ENCODE results near the gene TRIM3.
A peak's percentile ranks its signal among the peaks of the same experiment; 100 is the strongest.

The TRIM3 gene

GRCh38 chr11:6476571-6476970 is 2.8 kb upstream of the TRIM3 start:
- no peak overlapping the region for H3K9ac ChIP-seq (ENCODE audit: low read depth, low read length)
- peaks cover 8% of the 10 kb centered on the region; the same call in 1 of the 2 replicates for H3K27me3 ChIP-seq (ENCODE audit: insufficient read depth, low read length)
- H3K27ac ChIP-seq (ENCODE audit: low read length) = no peak overlapping the region
- H3K4me3 ChIP-seq (ENCODE audit: low read length) = no peak overlapping the region
- peaks cover 35% of the 10 kb centered on the region for H3K36me3 ChIP-seq (ENCODE audit: insufficient read depth, low read depth, low read length)
- peaks cover 20% of the 10 kb centered on the region for H3K4me1 ChIP-seq (ENCODE audit: insufficient read depth, low read length)
- H3K9me3 ChIP-seq (ENCODE audit: insufficient read depth, low read depth, low read length) = no peaks in the 10 kb centered on the region

GRCh38 chr11:6475936-6476335 is 2.2 kb upstream of the TRIM3 start:
- Histone ChIP-seq H3K4me1 (ENCODE audit: insufficient read depth, low read length) (peaks cover 20% of the 10 kb centered on the region), H3K9ac (ENCODE audit: low read depth, low read length) (no peak overlapping the region), H3K4me3 (ENCODE audit: low read length) (no peak overlapping the region), H3K27me3 (ENCODE audit: insufficient read depth, low read length) (peaks cover 8% of the 10 kb centered on the region), H3K27ac (ENCODE audit: low read length) (no peak overlapping the region), H3K9me3 (ENCODE audit: insufficient read depth, low read depth, low read length) (no peaks in the 10 kb centered on the region), H3K36me3 (ENCODE audit: insufficient read depth, low read depth, low read length) (peaks cover 35% of the 10 kb centered on the region)

DNA sequence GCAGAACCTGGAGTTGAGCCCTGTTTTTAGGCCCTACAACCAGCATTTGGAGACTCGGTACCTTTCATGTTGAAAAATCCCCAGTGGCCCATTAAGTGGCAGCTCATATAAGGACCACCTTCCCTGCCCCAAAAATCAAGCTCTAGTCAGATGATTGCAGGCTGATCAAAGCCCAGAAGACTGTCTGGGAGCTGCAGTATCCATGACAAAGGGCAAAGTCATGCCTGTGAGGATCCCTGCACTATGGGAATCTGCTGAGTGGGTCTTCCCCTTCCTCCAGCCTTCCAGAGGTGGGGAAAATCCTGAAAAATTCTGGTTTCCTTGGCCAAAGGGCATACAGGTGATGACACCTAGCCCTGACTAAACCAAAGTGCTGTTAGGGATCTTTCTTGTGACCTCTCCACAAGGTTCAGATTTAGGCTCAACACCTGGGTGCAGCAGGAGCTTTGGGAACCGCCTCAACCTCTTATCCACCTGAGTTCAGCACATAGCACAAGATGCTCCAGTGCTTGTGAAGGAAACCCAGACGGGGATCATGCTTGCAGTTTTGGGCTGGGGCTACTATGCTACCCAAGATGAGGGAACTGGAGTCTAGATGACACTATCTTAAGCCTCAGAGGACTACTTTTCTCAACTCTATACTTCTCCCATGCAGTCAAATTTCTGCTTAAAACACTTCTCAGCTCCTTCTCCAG is 1.2 kb upstream of the TRIM3 start:
- H3K4me1 ChIP-seq (ENCODE audit: insufficient read depth, low read length) = peaks cover 16% of the 10 kb centered on the region; the same call in 1 of the 2 replicates
- H3K4me3 ChIP-seq (ENCODE audit: low read length) = peak overlapping the region; percentile 77
- peak overlapping the region; percentile 81; the same call in 1 of the 2 replicates for H3K9ac ChIP-seq (ENCODE audit: low read depth, low read length)
- peaks cover 8% of the 10 kb centered on the region for H3K27me3 ChIP-seq (ENCODE audit: insufficient read depth, low read length)
- no peak overlapping the region for H3K27ac ChIP-seq (ENCODE audit: low read length)
- H3K36me3 ChIP-seq (ENCODE audit: insufficient read depth, low read depth, low read length) = peaks cover 35% of the 10 kb centered on the region
- H3K9me3 ChIP-seq (ENCODE audit: insufficient read depth, low read depth, low read length) = no peaks in the 10 kb centered on the region

DNA sequence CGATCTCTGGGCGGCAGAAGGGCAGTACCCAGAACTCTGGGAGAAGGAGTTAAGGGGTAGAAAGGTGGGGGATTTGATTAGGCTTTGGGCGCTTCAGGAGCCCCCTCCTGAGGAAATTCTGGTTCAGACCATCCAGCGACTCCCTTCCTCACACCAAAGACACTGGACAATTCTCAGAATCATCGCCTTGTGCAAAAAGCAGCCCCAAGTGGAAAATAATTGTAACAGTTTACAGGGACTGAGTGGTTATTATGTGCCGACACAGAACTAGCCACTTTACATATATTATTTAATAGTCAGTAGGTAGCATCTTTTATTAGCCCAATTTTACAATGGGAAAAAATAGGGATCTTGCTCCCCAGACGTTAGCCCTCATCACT is 662 bp upstream of the TRIM3 start:
- Histone ChIP-seq H3K27ac (ENCODE audit: low read length) (peak overlapping the region; percentile 65), H3K4me3 (ENCODE audit: low read length) (peak overlapping the region; percentile 77)

GRCh38 chr11:6472934-6473333 is 807 bp downstream of the TRIM3 start:
- Histone ChIP-seq H3K9ac (ENCODE audit: low read depth, low read length) (no peak overlapping the region), H3K4me1 (ENCODE audit: insufficient read depth, low read length) (peaks cover 25% of the 10 kb centered on the region), H3K27ac (ENCODE audit: low read length) (no peak overlapping the region), H3K36me3 (ENCODE audit: insufficient read depth, low read depth, low read length) (peaks cover 20% of the 10 kb centered on the region), H3K4me3 (ENCODE audit: low read length) (peak overlapping the region; percentile 90), H3K9me3 (ENCODE audit: insufficient read depth, low read depth, low read length) (no peaks in the 10 kb centered on the region), H3K27me3 (ENCODE audit: insufficient read depth, low read length) (peaks cover 8% of the 10 kb centered on the region)

More for the DNA sequence above, 662 bp upstream of the TRIM3 start:
- peaks cover 19% of the 10 kb centered on the region for H3K4me1 ChIP-seq (ENCODE audit: insufficient read depth, low read length)
- no peaks in the 10 kb centered on the region for H3K9me3 ChIP-seq (ENCODE audit: insufficient read depth, low read depth, low read length)
- peaks cover 8% of the 10 kb centered on the region for H3K27me3 ChIP-seq (ENCODE audit: insufficient read depth, low read length)
- H3K9ac ChIP-seq (ENCODE audit: low read depth, low read length) = peak overlapping the region; percentile 81; the same call in 1 of the 2 replicates
- peaks cover 35% of the 10 kb centered on the region for H3K36me3 ChIP-seq (ENCODE audit: insufficient read depth, low read depth, low read length)

DNA sequence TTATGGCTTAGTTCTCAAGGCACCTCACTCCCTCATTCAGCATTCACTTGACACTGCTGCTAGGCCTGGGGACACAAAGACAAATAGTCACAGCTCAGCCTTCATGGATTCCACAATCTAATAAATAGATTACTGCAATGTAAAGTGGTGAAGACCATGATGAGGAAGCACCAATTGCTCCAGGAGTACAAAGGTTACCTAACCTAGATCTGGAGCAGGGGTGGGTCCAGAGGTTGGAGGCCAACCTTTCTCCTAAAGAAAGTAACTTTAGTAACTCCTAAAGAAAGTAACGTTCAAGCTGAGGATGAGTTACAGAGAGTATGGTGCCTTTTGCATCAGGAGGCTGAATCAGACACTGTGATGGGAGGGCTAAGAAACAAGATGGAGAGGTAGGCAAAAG is 4.1 kb downstream of the TRIM3 start:
- no peaks in the 10 kb centered on the region for H3K9me3 ChIP-seq (ENCODE audit: insufficient read depth, low read depth, low read length)
- H3K27me3 ChIP-seq (ENCODE audit: insufficient read depth, low read length) = peaks cover 8% of the 10 kb centered on the region
- peaks cover 20% of the 10 kb centered on the region for H3K4me1 ChIP-seq (ENCODE audit: insufficient read depth, low read length)
- H3K4me3 ChIP-seq (ENCODE audit: low read length) = peak overlapping the region; percentile 5; the same call in 1 of the 2 replicates
- H3K36me3 ChIP-seq (ENCODE audit: insufficient read depth, low read depth, low read length) = no peaks in the 10 kb centered on the region
- no peak overlapping the region for H3K27ac ChIP-seq (ENCODE audit: low read length)
- peak overlapping the region; percentile 63; the same call in 1 of the 2 replicates for H3K9ac ChIP-seq (ENCODE audit: low read depth, low read length)

DNA sequence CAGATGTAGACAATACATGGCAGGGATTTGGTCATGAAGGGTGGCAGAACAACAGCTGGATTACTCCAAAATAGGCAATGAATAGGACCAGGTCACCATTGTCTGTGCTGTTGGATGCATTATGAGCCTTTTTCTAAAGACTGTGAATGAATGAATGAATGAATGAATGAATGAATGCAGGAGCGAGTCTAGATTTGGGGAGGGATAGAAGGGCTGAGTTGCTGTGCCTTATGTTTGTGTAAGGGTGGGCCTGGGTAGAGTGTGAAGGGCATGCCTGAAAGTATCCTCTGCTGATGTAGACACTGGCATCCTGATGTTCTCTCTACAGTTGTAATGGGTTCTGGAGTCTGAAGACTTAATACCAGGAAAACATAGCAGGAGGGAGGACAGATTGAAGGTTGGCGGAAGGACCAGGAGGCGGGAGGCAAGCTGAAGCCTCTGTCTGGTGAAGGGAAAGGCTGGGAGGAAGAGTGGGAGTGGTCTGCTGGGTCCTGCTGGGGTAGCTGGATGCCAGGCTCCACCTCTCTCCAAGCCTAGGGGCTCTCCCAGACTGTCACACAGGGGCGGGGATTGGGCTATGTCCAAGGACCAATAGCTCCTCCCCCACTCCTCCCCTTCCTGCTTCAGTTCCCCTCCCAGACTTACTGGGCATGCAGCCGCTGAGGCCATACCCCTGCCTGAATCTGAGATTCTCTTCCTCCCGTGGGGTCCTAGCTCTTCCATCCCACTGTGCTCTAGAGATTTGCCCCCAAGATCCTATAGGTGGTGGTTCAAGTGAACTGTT is 4.8 kb downstream of the TRIM3 start:
- no peaks in the 10 kb centered on the region for H3K9me3 ChIP-seq (ENCODE audit: insufficient read depth, low read depth, low read length)
- peak overlapping the region; percentile 16; the same call in 1 of the 2 replicates for H3K4me3 ChIP-seq (ENCODE audit: low read length)
- peak overlapping the region; percentile 63; the same call in 1 of the 2 replicates for H3K9ac ChIP-seq (ENCODE audit: low read depth, low read length)
- 0 out of 2 replicates have a peak, but pooled peaks cover 5% of the 10 kb centered on the region for H3K36me3 ChIP-seq (ENCODE audit: insufficient read depth, low read depth, low read length)
- H3K27ac ChIP-seq (ENCODE audit: low read length) = no peak overlapping the region
- peaks cover 8% of the 10 kb centered on the region for H3K27me3 ChIP-seq (ENCODE audit: insufficient read depth, low read length)
- H3K4me1 ChIP-seq (ENCODE audit: insufficient read depth, low read length) = peaks cover 16% of the 10 kb centered on the region

DNA sequence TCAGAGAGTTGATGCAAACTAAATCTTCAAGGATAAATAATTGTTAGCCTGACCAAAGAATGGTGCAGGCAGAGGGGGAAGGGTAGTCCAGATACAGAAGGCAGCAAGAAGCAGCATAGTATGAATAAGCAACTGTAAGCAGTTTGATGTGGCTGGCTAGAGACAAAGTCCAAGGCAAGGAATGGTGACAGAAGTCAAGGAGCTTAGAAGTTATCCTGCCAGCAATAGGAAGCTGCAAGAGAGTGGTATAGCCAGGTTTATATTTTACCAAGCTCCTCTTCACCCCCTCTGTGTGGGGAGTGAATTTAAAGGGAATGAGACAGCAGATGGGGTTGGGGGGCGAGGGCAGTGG is 14.7 kb downstream of the TRIM3 start:
- no peaks in the 10 kb centered on the region for H3K4me1 ChIP-seq (ENCODE audit: insufficient read depth, low read length)
- H3K9me3 ChIP-seq (ENCODE audit: insufficient read depth, low read depth, low read length) = no peaks in the 10 kb centered on the region
- no peak overlapping the region for H3K4me3 ChIP-seq (ENCODE audit: low read length)
- H3K36me3 ChIP-seq (ENCODE audit: insufficient read depth, low read depth, low read length) = peaks cover 27% of the 10 kb centered on the region
- no peak overlapping the region for H3K9ac ChIP-seq (ENCODE audit: low read depth, low read length)
- no peaks in the 10 kb centered on the region for H3K27me3 ChIP-seq (ENCODE audit: insufficient read depth, low read length)
- H3K27ac ChIP-seq (ENCODE audit: low read length) = no peak overlapping the region

- Histone ChIP-seq H3K27ac (ENCODE audit: low read length) (no peak overlapping the region), H3K36me3 (ENCODE audit: insufficient read depth, low read depth, low read length) (peaks cover 22% of the 10 kb centered on the region), H3K9me3 (ENCODE audit: insufficient read depth, low read depth, low read length) (no peaks in the 10 kb centered on the region), H3K4me1 (ENCODE audit: insufficient read depth, low read length) (no peaks in the 10 kb centered on the region), H3K4me3 (ENCODE audit: low read length) (no peak overlapping the region), H3K9ac (ENCODE audit: low read depth, low read length) (no peak overlapping the region), H3K27me3 (ENCODE audit: insufficient read depth, low read length) (no peaks in the 10 kb centered on the region)
Measured at GRCh38 chr11:6458352-6459098, 15.2 kb downstream of the TRIM3 start.

- Histone ChIP-seq H3K27me3 (ENCODE audit: insufficient read depth, low read length) (no peaks in the 10 kb centered on the region), H3K4me1 (ENCODE audit: insufficient read depth, low read length) (no peaks in the 10 kb centered on the region), H3K9ac (ENCODE audit: low read depth, low read length) (no peak overlapping the region), H3K36me3 (ENCODE audit: insufficient read depth, low read depth, low read length) (peaks cover 22% of the 10 kb centered on the region), H3K27ac (ENCODE audit: low read length) (no peak overlapping the region), H3K4me3 (ENCODE audit: low read length) (no peak overlapping the region), H3K9me3 (ENCODE audit: insufficient read depth, low read depth, low read length) (no peaks in the 10 kb centered on the region)
Measured at GRCh38 chr11:6457581-6458320, 16.0 kb downstream of the TRIM3 start.

All from iPS-20b (cell line).